ENCODE data around the gene CYP27A1. TPM values are rescaled to one million over a fixed set of nuclear protein-coding genes. Genes with fewer than 3 reads are reported as not detected.

Gene CYP27A1
- total and polyA plus RNA-seq, 9 of the 15 experiments (the other 6 are each of a cell fraction or from before 2014, with no cell fraction given) = 0.20 TPM; not detected in 8

DNA sequence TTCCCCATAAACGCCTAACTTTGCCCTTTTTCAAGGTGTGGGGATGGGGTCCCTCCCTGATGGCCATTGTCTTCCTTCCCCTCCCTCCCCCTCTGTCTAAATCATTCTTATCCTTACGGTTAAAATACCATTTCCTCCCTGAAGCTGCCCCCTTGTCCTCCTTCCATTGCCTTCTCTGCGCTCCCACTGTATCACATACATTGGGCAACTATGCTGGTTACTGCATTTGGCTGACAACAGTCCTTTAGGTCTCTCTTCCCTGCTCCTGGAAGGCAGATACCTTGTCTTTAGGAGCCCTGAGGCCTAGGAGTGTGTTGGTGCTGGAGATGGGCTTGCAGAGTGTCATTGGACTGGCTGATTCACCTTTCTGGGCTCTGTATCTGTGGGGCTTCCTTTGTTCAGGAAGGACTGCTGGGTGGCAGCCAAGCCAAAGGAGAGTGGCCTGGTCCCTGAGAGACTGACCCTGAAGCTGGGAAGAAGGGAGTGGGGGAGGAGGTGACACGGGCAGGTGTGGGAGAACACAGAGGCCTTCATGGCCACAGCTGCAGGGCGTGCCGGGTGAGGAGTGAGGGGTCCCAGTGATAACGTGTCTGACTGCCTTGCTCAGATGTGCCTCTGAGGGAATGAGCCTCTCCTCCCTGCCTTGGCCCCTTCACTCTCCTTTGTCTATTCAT is 79.8 kb downstream of the CYP27A1 start (continued):
- TF ChIP-seq, protein P1, sequence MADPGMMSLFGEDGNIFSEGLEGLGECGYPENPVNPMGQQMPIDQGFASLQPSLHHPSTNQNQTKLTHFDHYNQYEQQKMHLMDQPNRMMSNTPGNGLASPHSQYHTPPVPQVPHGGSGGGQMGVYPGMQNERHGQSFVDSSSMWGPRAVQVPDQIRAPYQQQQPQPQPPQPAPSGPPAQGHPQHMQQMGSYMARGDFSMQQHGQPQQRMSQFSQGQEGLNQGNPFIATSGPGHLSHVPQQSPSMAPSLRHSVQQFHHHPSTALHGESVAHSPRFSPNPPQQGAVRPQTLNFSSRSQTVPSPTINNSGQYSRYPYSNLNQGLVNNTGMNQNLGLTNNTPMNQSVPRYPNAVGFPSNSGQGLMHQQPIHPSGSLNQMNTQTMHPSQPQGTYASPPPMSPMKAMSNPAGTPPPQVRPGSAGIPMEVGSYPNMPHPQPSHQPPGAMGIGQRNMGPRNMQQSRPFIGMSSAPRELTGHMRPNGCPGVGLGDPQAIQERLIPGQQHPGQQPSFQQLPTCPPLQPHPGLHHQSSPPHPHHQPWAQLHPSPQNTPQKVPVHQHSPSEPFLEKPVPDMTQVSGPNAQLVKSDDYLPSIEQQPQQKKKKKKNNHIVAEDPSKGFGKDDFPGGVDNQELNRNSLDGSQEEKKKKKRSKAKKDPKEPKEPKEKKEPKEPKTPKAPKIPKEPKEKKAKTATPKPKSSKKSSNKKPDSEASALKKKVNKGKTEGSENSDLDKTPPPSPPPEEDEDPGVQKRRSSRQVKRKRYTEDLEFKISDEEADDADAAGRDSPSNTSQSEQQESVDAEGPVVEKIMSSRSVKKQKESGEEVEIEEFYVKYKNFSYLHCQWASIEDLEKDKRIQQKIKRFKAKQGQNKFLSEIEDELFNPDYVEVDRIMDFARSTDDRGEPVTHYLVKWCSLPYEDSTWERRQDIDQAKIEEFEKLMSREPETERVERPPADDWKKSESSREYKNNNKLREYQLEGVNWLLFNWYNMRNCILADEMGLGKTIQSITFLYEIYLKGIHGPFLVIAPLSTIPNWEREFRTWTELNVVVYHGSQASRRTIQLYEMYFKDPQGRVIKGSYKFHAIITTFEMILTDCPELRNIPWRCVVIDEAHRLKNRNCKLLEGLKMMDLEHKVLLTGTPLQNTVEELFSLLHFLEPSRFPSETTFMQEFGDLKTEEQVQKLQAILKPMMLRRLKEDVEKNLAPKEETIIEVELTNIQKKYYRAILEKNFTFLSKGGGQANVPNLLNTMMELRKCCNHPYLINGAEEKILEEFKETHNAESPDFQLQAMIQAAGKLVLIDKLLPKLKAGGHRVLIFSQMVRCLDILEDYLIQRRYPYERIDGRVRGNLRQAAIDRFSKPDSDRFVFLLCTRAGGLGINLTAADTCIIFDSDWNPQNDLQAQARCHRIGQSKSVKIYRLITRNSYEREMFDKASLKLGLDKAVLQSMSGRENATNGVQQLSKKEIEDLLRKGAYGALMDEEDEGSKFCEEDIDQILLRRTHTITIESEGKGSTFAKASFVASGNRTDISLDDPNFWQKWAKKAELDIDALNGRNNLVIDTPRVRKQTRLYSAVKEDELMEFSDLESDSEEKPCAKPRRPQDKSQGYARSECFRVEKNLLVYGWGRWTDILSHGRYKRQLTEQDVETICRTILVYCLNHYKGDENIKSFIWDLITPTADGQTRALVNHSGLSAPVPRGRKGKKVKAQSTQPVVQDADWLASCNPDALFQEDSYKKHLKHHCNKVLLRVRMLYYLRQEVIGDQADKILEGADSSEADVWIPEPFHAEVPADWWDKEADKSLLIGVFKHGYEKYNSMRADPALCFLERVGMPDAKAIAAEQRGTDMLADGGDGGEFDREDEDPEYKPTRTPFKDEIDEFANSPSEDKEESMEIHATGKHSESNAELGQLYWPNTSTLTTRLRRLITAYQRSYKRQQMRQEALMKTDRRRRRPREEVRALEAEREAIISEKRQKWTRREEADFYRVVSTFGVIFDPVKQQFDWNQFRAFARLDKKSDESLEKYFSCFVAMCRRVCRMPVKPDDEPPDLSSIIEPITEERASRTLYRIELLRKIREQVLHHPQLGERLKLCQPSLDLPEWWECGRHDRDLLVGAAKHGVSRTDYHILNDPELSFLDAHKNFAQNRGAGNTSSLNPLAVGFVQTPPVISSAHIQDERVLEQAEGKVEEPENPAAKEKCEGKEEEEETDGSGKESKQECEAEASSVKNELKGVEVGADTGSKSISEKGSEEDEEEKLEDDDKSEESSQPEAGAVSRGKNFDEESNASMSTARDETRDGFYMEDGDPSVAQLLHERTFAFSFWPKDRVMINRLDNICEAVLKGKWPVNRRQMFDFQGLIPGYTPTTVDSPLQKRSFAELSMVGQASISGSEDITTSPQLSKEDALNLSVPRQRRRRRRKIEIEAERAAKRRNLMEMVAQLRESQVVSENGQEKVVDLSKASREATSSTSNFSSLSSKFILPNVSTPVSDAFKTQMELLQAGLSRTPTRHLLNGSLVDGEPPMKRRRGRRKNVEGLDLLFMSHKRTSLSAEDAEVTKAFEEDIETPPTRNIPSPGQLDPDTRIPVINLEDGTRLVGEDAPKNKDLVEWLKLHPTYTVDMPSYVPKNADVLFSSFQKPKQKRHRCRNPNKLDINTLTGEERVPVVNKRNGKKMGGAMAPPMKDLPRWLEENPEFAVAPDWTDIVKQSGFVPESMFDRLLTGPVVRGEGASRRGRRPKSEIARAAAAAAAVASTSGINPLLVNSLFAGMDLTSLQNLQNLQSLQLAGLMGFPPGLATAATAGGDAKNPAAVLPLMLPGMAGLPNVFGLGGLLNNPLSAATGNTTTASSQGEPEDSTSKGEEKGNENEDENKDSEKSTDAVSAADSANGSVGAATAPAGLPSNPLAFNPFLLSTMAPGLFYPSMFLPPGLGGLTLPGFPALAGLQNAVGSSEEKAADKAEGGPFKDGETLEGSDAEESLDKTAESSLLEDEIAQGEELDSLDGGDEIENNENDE (IDR thresholded peaks at IDR 0.05; ENCODE audit: low read depth, low read length) = no peak
- TF ChIP-seq HOXB6 (CRISPR knock-in tag; IDR thresholded peaks at IDR 0.05; ENCODE audit: borderline replicate concordance) (no peak), SRF (CRISPR knock-in tag; IDR thresholded peaks at IDR 0.05) (no peak), FOXK1 (CRISPR knock-in tag; IDR thresholded peaks at IDR 0.05; ENCODE audit: borderline replicate concordance) (no peak), SUPT5H (IDR thresholded peaks at IDR 0.05) (no peak), RBM25 (IDR thresholded peaks at IDR 0.05; ENCODE audit: low read depth, low read length, severe bottlenecking) (no peak), RCOR1 (IDR thresholded peaks at IDR 0.05; ENCODE audit: borderline replicate concordance in 1 of 2, low read depth in 2 of 2, low read length in 2 of 2) (no peak)
- TF ChIP-seq, protein P2, sequence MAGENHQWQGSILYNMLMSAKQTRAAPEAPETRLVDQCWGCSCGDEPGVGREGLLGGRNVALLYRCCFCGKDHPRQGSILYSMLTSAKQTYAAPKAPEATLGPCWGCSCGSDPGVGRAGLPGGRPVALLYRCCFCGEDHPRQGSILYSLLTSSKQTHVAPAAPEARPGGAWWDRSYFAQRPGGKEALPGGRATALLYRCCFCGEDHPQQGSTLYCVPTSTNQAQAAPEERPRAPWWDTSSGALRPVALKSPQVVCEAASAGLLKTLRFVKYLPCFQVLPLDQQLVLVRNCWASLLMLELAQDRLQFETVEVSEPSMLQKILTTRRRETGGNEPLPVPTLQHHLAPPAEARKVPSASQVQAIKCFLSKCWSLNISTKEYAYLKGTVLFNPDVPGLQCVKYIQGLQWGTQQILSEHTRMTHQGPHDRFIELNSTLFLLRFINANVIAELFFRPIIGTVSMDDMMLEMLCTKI (IDR thresholded peaks at IDR 0.05; ENCODE audit: partially characterized antibody) = no peak
- TF ChIP-seq, protein P3, sequence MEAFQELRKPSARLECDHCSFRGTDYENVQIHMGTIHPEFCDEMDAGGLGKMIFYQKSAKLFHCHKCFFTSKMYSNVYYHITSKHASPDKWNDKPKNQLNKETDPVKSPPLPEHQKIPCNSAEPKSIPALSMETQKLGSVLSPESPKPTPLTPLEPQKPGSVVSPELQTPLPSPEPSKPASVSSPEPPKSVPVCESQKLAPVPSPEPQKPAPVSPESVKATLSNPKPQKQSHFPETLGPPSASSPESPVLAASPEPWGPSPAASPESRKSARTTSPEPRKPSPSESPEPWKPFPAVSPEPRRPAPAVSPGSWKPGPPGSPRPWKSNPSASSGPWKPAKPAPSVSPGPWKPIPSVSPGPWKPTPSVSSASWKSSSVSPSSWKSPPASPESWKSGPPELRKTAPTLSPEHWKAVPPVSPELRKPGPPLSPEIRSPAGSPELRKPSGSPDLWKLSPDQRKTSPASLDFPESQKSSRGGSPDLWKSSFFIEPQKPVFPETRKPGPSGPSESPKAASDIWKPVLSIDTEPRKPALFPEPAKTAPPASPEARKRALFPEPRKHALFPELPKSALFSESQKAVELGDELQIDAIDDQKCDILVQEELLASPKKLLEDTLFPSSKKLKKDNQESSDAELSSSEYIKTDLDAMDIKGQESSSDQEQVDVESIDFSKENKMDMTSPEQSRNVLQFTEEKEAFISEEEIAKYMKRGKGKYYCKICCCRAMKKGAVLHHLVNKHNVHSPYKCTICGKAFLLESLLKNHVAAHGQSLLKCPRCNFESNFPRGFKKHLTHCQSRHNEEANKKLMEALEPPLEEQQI (IDR thresholded peaks at IDR 0.05) = no peak

Data from K562 (cell line).